ENCODE measurements around the gene AIRE. TPM values are rescaled to one million over a fixed set of nuclear protein-coding genes. Genes with fewer than 3 reads are reported as not detected.

AIRE gene
- total and polyA plus RNA-seq, 7 donors = 0.01 to 0.19 (median 0.11) TPM; not detected in 3

DNA sequence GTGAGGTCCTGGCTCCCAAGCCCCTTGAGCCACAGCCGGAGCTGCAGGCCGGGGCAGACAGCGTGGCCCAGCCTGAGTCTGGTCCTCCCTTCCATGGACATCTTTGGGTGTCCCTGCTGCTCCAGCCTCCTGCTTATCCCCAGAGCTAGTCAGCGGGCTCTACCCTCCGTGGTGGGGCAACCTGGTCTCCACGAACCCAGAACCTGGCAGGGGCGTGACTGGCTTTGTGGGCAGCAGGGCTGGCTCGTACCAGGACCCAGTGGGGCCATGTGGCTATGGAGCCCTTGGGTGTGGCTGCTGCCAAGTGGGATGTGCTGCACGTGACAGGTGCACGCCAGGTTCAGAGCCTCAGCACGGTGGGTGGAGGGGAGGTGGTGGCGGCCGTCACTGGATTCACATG is 35.2 kb downstream of the AIRE start:
- no peaks in the 10 kb centered on the region for H3K4me1 ChIP-seq
- DNase-seq = no peak
- no peak overlapping the region for H3K4me3 ChIP-seq
- intact Hi-C loops (cut with DNase I) = loop anchor here in 1 of 2 donors (10.0 kb wide), 1 partner anchor 64 kb away; no protein-coding TSS in a partner anchor
- ATAC-seq = no peak
- no peaks in the 10 kb centered on the region for H3K27me3 ChIP-seq (ENCODE audit: insufficient read depth in 3 of 3, low read length in 2 of 3)
- WGBS, 3 donors = 92 to 94% (median 92%) methylated on average over 13 of the region's 13 CpGs
- H3K27ac ChIP-seq = no peak overlapping the region
- TF ChIP-seq, protein P1, sequence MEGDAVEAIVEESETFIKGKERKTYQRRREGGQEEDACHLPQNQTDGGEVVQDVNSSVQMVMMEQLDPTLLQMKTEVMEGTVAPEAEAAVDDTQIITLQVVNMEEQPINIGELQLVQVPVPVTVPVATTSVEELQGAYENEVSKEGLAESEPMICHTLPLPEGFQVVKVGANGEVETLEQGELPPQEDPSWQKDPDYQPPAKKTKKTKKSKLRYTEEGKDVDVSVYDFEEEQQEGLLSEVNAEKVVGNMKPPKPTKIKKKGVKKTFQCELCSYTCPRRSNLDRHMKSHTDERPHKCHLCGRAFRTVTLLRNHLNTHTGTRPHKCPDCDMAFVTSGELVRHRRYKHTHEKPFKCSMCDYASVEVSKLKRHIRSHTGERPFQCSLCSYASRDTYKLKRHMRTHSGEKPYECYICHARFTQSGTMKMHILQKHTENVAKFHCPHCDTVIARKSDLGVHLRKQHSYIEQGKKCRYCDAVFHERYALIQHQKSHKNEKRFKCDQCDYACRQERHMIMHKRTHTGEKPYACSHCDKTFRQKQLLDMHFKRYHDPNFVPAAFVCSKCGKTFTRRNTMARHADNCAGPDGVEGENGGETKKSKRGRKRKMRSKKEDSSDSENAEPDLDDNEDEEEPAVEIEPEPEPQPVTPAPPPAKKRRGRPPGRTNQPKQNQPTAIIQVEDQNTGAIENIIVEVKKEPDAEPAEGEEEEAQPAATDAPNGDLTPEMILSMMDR (IDR thresholded peaks at IDR 0.05) = no peak
- peaks cover 0 to 52% of the 10 kb centered on the region in 2 donors for H3K36me3 ChIP-seq (ENCODE audit: insufficient read depth in 1 of 2, low read depth in 1 of 2)
- H3K9me3 ChIP-seq = no peaks in the 10 kb centered on the region

DNA sequence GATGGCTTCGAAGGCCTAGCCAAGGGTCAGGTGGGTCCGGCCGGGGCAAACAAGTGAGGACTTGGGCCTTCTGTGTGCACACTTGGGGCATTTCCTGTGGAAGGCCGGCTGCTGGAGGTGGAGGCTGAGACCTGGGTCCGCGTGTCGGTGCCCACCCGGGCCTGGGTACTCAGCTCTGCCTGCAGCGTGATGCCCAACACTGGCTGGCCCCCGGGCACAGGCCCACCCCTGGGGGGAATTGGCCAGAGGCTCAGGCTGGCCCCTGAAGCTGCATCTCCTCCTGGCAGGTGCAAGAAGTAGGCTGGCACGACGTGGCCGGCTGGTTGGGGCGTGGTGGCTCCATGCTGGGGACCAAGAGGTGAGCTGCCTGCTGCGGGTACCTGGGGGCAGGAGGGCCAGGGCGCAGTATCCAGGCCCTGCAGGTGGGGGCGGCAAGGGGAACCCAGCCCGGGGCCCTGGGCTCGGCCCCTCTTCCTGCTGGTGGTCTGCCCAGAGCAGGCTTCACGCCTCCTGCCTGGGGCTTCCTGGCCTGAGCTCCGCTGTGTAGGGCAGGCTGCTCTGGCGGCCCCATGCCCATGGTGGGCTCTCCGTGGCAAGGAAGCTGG is 36.3 kb downstream of the AIRE start:
- Histone ChIP-seq H3K27ac (no peak overlapping the region), H3K27me3 (ENCODE audit: insufficient read depth in 3 of 3, low read length in 2 of 3) (no peaks in the 10 kb centered on the region), H3K9me3 (no peaks in the 10 kb centered on the region), H3K36me3 (ENCODE audit: insufficient read depth in 1 of 2, low read depth in 1 of 2) (peaks cover 0 to 52% of the 10 kb centered on the region in 2 donors), H3K4me1 (no peaks in the 10 kb centered on the region), H3K4me3 (no peak overlapping the region)
- no peak for ATAC-seq
- 94 to 97% (median 95%) methylated on average over 23 of the region's 23 CpGs for WGBS, 3 donors
- DNase-seq = no peak
- TF ChIP-seq, protein P1 (IDR thresholded peaks at IDR 0.05) = no peak
- intact Hi-C loops (cut with DNase I) = loop anchor here in 1 of 2 donors (10.0 kb wide), 1 partner anchor 63 kb away; no protein-coding TSS in a partner anchor

GRCh38 chr21:44322621-44323325 is 37.1 kb downstream of the AIRE start:
- no peak for DNase-seq
- Histone ChIP-seq H3K27ac (no peak overlapping the region), H3K27me3 (ENCODE audit: insufficient read depth in 3 of 3, low read length in 2 of 3) (no peaks in the 10 kb centered on the region), H3K36me3 (ENCODE audit: insufficient read depth in 1 of 2, low read depth in 1 of 2) (peaks cover 0 to 55% of the 10 kb centered on the region in 2 donors), H3K4me3 (no peak overlapping the region), H3K9me3 (no peaks in the 10 kb centered on the region), H3K4me1 (no peaks in the 10 kb centered on the region)
- intact Hi-C loops (cut with DNase I) = loop anchor here in 1 of 2 donors (10.0 kb wide), 1 partner anchor 62 kb away; no protein-coding TSS in a partner anchor
- TF ChIP-seq, protein P1 (IDR thresholded peaks at IDR 0.05) = no peak
- WGBS, 3 donors = 91 to 94% (median 92%) methylated on average over 38 of the region's 38 CpGs
- ATAC-seq = no peak

DNA sequence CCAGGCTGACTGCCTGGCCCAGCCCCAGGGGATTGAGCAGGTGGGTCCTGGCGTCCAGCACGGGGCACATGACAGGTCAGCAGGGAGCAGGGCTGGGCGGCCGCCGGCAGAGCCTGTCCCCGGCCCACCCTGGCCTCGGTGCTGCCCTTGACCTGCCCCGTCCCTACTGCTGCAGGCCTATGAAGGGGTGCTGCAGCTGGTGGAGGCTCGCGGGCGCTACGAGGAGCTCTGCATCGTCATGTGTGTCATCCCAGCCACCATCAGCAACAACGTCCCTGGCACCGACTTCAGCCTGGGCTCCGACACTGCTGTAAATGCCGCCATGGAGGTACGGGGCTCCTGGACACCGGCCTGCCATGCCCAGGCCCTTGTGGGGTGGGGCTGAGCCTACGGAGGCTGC is 37.9 kb downstream of the AIRE start:
- H3K27me3 ChIP-seq (ENCODE audit: insufficient read depth in 3 of 3, low read length in 2 of 3) = no peaks in the 10 kb centered on the region
- no peaks in the 10 kb centered on the region for H3K9me3 ChIP-seq
- H3K4me1 ChIP-seq = no peaks in the 10 kb centered on the region
- peaks cover 0 to 51% of the 10 kb centered on the region in 2 donors for H3K36me3 ChIP-seq (ENCODE audit: insufficient read depth in 1 of 2, low read depth in 1 of 2)
- 57 to 61% (median 60%) methylated on average over 20 of the region's 20 CpGs for WGBS, 3 donors
- DNase-seq (no peak), ATAC-seq (peak; percentile 50 to 65 (median 56))
- H3K27ac ChIP-seq = no peak overlapping the region
- TF ChIP-seq, protein P1 (IDR thresholded peaks at IDR 0.05) = no peak
- peak overlapping the region; percentile 30 for H3K4me3 ChIP-seq
- intact Hi-C loops (cut with DNase I) = loop anchor here in 1 of 2 donors (10.0 kb wide), 1 partner anchor 61 kb away; no protein-coding TSS in a partner anchor

Measured in psoas muscle (tissue), 8 donors.